Myocyte (in vitro differentiated cells): ENCODE data around the gene PITPNB. TPM values are rescaled to one million over a fixed set of nuclear protein-coding genes. Genes with fewer than 3 reads are reported as not detected.

ENCODE experiments used
- DNase-seq: peaks from one replicate; pipeline ENCODE4 v3.0.0-alpha.2; 2012; ENCODE audit warnings: low read depth
- total RNA-seq: library from RNA; depleted of rRNA; stranded (reverse); fragments of >200 nt; gene quantifications from 2 replicates; pipeline ENCODE4 v1.2.3, GENCODE V29; 2014

The PITPNB gene
- total RNA-seq, 1 donor from 2014 or later = 20.5 TPM

DNA sequence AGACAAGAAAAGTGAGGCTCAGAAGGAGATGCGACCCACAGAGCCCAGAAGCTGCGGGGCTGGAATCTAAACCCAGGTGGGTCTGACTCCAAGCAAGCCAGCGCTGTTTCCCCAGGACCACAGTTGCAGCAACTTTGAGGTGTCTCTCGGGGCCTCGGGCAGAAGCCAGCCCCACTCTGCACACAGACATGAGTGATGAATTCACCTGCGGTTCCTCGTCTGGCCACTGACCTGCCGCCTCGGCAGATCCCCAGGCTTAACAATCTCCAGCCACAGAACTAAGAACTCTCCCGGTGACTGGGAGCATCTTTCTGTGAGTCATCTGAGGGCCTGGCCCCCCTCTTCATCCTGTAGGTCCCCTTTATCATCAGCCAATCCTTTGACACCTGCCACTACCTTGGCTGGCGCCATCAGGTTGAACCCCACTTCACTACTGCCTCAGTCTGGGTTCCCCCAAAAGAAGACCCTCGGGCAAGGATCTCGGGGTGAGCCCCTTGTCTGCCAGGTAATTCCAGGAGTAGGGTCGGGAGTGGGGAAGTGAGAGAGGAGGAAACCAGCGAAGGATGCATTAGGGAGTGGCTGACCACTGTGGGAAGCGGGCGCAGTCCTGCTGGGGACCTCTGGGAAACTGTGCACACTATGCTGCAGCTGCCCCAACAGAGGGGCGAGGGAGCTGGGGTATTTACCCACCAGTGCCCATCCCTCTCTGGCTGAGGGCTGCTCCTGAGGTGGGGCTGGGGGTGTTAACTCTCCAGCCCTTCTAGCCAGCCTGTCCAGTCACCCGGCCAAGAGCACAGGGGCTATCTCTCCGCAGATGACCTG, 84.5 kb downstream of the PITPNB start:
- no peak for DNase-seq

- DNase-seq = no peak
These were observed 85.3 kb downstream of the PITPNB start for GRCh38 chr22:27833803-27834202.

DNA sequence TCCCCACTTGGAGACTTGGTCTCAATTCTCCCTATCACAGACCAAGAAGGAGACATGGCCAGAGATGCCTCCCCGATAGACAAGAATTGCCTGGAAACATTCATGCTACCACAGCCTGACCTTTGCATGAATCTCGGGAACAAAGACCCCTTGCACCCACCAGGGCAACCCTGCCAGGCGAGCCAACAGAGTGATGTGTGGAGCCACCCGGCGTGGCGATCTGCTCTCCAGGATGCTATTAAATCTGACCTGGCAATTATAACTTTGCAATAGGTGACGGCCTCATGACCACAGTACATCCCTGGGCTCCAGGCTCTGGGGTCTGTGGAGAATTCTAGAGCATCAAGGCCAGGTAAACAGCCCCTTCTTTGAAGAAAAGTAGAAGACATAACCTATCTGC, 86.5 kb downstream of the PITPNB start:
- no peak for DNase-seq

DNA sequence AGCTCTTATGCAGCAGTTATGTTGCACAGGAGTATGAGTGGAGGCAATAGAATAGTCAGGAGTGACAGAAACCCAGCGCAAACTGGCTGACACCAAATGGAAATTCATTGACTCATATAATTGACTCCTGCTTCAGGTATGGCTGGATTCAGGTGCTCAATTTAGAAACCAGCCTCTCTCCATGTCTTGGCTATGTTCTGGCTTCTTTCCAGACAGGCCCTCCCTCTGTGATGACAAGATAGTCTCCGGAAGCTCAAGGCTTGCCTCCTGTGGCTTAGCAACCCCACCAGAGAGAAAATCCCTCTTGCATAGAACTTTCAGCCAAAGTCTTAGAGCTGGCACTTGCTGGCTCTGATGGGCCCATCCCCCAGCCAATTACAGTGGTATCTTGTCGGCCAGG, 89.4 kb downstream of the PITPNB start:
- no peak for DNase-seq

DNA sequence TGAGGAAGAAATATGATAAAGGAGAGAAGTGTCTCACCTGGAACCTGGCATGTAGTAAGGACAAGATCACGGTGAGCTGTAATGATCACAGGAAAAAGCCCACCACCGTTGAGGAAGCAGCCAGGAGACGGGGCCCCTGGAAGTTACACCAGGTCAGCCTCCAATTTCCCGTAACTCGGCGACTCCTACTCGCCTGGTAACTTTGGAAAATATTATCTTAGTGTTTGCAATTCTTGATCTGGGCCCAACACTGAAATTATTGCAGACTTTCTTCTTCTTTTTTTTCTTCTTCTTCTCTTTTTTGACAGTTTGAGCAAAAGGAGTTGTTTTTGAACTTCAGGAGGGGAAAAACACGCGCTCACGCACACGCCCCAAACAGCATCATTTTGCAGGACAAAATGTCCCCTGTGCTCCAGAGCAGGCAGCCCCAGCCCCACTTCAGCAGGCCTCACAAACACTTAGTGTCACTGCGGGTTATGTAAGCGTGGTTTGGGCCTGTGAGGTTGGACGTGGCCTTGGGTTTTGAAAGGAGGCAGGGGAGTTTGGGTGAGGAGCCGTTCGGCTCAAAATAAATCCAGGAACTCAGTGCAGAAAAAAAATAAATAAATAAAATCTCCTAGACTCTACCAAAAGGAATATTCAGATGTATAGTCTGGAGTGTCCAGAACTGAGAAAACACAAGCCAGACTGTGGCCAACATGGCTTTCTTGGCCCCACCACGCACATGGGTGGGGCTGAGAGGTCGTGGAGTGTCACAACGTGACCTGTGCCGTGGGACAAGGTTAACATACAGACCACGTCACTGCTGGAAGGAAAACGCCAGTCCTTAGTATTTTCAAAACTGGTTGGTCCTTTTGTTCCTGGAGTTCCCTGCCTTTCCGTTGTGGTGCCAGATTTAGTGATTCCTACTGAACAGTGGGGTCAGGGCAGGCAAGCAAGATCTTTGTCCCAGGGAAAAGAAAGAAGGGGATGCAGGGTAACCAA, 91.2 kb downstream of the PITPNB start:
- DNase-seq = no peak

GRCh38 chr22:27825174-27825573, 93.9 kb downstream of the PITPNB start:
- DNase-seq = no peak

DNA sequence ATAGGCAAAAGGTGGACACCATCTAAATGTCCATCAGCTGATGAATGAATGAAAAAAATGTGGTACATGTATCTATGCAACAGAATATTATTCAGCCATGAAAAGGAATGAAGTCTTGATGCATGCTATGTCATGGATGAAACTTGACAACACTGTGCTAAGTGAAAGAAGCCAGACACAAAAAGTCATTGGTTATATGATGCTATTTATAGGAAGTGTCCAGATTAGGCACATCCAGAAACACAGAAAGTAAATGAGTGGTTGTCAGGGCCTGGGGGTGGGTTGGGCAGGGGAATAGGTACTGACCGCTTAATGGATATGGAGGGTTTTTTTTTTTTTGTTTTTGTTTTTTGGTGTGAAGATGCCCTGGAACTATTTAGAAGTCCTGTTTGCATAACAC, 95.8 kb downstream of the PITPNB start:
- DNase-seq = no peak

DNA sequence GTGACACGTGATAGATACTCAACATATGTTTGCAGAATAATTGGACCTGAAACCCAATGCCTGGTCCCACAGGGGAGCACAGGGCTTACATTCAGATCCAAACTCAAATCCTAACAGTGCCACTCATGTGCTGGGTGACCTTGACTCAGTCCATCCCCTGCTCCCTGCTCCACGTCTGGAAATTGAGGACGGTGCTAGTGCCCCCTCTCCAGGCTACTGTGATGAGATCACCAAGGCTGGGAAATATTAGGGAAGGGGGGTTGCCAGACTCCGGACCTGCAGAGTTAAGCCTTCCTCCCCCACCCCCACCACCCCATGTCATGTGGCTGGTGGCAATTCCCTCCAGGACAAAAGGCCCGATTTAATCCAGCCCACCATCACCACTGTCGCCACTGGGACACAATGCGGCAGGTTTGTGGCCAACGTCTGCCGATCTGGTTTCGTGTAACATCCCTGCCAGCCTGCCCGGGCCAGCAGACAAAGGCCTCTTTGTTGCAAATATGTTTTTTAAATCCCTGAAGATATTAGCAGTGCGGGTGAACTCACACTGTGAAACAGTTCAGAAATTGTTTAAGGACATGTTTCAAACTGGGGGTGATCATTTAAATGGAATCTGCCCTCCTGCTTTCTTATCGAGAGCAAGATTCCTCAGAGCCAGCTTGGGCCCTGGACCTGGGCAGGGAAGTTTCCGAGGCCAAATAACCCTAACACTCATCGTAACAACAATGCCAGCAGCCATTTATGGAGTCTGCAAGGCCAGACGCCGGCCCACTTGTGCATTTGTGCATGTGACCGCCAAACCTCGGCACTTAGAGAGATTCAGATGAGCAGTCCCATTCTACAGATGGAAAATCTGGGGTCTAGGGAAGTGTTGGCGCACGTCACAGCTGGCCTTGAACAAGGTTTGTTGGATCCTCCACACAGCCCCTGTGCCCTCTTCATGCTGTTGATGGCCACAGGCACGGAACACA, 97.9 kb downstream of the PITPNB start:
- DNase-seq = peak; percentile 57

DNA sequence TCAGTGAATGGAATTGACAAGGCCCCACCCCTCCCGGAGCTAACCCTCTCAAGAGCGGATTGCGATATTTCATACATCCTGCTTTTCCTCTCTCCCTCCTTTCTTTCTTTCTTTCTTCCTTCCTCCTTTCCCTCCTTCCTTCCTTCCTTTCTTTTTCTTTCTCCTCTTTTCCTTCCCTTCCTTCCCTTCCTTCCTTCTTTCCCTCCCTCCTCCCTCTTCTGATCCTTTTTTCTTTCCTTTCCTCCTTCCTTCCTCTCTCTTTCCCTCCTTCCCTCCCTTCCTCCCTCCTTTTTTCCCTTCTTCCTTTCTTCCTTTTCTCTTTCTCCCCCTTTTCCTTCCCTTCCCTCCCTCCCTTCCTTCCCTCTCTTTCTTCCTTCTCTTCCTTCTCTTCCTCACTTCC, 102.5 kb downstream of the PITPNB start:
- no peak for DNase-seq

DNA sequence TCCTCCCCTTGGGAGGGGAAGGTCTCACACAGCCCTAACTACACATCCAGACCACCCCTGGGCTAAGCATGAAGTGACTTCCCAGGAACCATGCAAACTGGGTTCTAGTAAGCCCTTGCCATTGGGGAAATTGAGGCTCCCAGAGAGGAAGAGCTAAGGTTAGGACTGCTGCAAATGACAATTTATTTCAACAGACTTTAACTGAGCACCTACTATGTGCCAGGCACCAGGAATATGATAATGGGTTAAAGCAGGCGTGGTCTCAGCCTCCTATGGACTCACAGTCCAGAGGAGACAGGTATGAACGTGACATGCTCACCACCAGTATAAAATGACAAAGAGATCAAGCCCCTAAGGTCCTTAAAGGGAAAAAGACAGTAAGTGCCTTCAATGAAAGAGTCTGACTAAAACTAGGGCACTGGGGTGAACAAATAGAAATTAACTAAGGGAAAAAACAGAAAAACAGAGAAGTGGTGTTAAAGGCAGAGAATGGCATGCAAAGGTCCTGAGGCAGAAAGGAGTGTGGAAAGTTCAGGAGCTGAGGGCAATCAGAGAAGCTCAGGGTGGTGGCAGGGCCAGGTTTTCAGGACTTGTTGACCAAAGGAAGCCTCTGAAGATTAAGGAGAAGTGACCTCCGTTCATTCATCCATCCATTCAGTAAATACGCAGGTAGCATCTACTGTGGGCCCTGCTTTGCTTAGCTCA, 103.1 kb downstream of the PITPNB start:
- no peak for DNase-seq

DNA sequence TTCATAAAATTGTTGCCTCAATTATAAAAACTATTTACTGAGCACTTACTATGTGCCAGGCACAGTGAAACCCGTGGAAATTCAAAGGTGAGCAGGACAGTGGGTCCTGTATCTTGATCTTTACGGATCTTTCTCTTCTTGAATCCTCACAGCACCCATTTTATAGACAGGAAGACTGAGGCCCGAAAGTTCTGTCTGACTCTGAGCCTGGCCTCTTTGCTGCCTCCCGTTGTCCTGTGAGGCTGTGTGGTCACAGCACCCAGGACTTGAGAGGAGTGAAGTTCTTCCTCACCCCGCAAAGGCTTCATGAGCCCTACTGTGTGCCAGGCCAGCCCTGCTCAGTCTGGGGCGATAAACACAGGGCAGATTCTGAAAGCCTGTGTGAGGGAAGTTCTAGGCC, 104.1 kb downstream of the PITPNB start:
- no peak for DNase-seq

GRCh38 chr22:27811778-27812177, 107.3 kb downstream of the PITPNB start:
- DNase-seq = no peak

- peak; percentile 66 for DNase-seq
These were observed 108.4 kb downstream of the PITPNB start for GRCh38 chr22:27810609-27811151.

DNA sequence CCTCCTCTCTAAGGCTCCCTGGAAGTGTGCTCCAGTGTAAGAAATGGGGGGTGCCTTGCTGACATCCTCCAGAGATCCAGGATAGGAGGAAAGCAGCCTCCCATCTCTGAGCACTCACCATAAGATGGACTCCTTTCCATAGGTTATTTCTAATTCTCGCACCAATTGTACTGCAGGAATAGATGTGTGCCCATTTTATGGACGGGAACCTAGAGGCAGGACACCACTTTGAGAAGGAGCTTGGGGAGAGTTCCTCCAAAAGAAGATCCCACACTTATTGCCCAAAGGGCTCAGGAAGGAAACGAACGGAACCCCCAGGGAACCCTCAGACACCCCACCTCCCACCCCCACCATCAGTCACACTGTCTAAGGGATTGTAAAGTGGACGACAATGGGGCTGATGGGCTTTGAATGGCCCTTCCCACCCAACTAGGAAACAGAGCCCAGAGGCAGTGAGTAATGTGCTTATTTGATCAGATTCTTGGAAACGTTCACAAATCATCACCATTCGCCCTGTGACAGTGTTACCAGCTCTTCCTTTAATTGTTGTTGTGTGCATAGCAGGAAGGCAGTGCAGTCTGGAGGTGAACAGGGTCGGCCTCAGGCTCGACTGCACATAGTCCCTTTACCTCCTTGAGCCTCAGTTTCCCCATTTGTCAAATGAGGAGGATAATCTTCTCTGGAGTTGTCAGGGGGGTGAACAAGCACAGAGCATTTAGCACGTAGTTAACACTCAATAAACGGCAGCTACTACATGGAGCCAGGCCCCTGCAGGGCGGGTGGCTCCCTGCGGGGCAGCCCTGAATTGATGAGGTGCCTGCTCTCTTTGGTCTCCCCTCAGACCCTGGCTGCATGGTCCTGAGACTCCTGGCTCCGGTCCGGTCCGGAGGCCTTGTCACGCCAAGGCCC, 109.1 kb downstream of the PITPNB start:
- DNase-seq = no peak

DNA sequence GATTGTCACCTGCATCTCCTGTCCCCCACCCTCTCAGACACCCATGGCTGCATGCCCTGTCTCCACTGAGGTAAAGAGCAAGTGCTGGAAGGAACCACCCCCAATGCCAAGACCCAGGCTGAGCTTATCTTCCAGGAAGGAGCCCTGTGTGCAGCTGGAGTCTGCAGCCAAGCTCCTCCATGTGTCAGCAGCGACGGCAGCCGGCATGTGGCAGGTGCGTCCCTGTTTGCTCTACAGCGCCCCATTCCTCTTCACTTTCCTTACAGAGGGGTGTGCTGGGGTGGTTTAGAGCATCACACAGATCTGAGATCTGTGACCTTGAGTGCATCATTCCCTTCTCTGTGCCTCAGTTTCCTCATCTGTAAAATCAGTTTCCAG, 109.8 kb downstream of the PITPNB start:
- DNase-seq = peak; percentile 31

DNA sequence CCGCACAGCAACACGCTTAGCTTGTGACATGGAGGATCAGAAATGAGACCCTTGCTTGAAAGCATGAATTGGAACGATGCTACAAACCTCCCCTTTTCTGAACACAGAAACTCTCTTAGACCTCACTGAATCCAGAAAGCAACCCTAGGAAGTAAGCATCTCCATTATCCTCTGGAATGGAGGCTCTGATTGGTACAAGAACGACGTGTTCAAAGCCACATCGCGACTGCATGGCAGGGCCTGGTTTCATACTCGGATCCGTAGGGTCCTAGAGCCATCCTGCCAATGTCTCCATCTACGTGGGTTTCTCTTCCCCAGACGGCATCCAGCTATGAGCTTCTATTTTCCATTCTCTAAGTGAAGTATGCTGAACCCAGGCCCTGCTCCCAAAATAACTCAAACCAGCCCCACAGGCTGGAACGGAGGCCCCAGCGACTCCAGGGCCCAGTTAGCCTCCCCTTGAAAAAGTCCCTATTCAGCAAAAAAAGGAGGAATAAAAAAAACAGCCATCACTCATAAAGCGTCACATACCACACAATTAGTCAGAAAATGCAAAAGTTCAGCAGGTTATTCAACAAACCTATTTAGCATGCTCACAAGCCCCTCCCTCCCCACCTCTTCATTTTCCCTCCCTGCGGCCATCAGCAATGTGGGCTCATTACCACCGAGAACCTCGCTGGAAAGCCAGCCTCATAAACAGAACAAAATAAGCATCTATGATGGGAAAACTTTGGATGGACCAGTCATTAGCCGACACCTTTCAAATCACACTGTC, 110.4 kb downstream of the PITPNB start:
- DNase-seq = no peak

DNA sequence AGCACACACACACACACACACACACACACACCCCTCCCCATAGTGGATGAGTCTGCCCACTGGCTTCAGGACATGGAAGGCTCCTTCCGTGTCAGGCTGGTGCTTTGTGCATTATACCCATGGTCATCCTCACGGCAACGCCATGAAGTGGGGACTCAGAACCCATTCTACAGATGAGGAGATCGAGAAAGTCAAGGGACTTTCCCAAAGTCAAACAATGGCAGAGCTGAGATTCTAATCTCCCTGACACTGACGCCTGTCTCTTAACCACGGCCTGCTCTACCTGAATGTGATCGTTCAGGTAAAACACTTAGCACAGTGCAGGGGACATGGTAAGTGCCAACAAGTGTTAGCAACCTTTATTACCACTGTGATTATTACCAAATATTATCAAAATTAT, 113.2 kb downstream of the PITPNB start:
- DNase-seq = no peak
